PFSK-1 (cell line): Measurements from ENCODE around the gene KRTAP9-2.

ENCODE experiments used
- FOXP2 ChIP-seq: optimal IDR thresholded peaks from 2 replicates; pipeline ENCODE3; 2011; ENCODE audit warnings: borderline replicate concordance, control low read depth, inconsistent platforms; ENCODE audit not compliant: insufficient read depth; ENCODE audit errors: extremely low read length, extremely low read depth
- SIN3A ChIP-seq: IDR thresholded peaks from 2 replicates; pipeline ENCODE4 v1.6.1; 2012; ENCODE audit warnings: mild to moderate bottlenecking, low read length, moderate library complexity, borderline replicate concordance; ENCODE audit not compliant: insufficient read depth
- TAF1 ChIP-seq: IDR thresholded peaks from 2 replicates; pipeline ENCODE4 v1.6.1; 2012; ENCODE audit warnings: low read length, control low read depth, borderline replicate concordance; ENCODE audit not compliant: insufficient read depth

GRCh38 chr17:41176744-41177387 is 49.6 kb upstream of the KRTAP9-2 start:
- TF ChIP-seq SIN3A (no peak), FOXP2 (no peak), TAF1 (no peak)
